IgD-negative memory B cell (primary cell): ENCODE measurements around the gene HOXA9. TPM values are rescaled to one million over a fixed set of nuclear protein-coding genes. Genes with fewer than 3 reads are reported as not detected.

Experiments used
- H3K27ac Mint-ChIP-seq, 3 donors: one replicate each; pipeline ENCODE4 v1.8.0; 2020 to 2022; ENCODE audit warnings: mild to moderate bottlenecking in 3 of 3, mixed read lengths in 3 of 3, moderate library complexity in 1 of 3
- H3K27me3 Mint-ChIP-seq: one replicate; pipeline ENCODE4 v1.8.0; 2021; ENCODE audit warnings: mixed read lengths
- H3K36me3 Mint-ChIP-seq: one replicate; pipeline ENCODE4 v1.8.0; 2020; ENCODE audit warnings: mild to moderate bottlenecking, mixed read lengths
- H3K4me1 Mint-ChIP-seq, 3 donors: one replicate each; pipeline ENCODE4 v1.8.0; 2020 to 2022; ENCODE audit warnings: mixed read lengths in 3 of 3, mild to moderate bottlenecking in 1 of 3
- H3K4me3 Mint-ChIP-seq, 4 donors: one replicate each; pipeline ENCODE4 v1.8.0; 2020 to 2022; ENCODE audit warnings: mild to moderate bottlenecking in 4 of 4, mixed read lengths in 4 of 4, moderate library complexity in 3 of 4
- H3K9me3 Mint-ChIP-seq, 3 donors: one replicate each; pipeline ENCODE4 v1.8.0; 2020 to 2021; ENCODE audit warnings: mixed read lengths in 3 of 3, mild to moderate bottlenecking in 1 of 3
- polyA plus RNA-seq: library from polyadenylated mRNA; unstranded; fragments of 300-500 nt; fragmentation: Illumina TruSeq; gene quantifications from one replicate; pipeline ENCODE4 v1.2.3, GENCODE V29; 2021

The HOXA9 gene
- polyA plus RNA-seq, 1 donor from 2014 or later = 0.20 TPM

GRCh38 chr7:27171325-27171636 lies 5.9 kb upstream of the HOXA9 start:
- H3K9me3 Mint-ChIP-seq = peaks cover 0 to 10% (median 0%) of the 10 kb centered on the region in 3 donors
- H3K27me3 Mint-ChIP-seq = peaks cover 51% of the 10 kb centered on the region

GRCh38 chr7:27170426-27171324 lies 5.3 kb upstream of the HOXA9 start:
- Mint-ChIP-seq H3K9me3 (peaks cover 0 to 13% (median 0%) of the 10 kb centered on the region in 3 donors), H3K27ac (peak overlapping the region; percentile 63 to 98 (median 80)), H3K36me3 (peaks cover 2% of the 10 kb centered on the region), H3K4me3 (peak overlapping the region in 3 of 4 donors; percentile 17 to 62 (median 60)), H3K27me3 (peaks cover 48% of the 10 kb centered on the region), H3K4me1 (peaks cover 7 to 12% (median 10%) of the 10 kb centered on the region in 3 donors)

More at GRCh38 chr7:27171325-27171636, 5.9 kb upstream of the HOXA9 start:
- peak overlapping the region; percentile 27 to 98 (median 92) for H3K27ac Mint-ChIP-seq
- peak overlapping the region in 2 of 4 donors; percentile 60 to 91 for H3K4me3 Mint-ChIP-seq
- peaks cover 7 to 12% (median 10%) of the 10 kb centered on the region in 3 donors for H3K4me1 Mint-ChIP-seq
- peaks cover 2% of the 10 kb centered on the region for H3K36me3 Mint-ChIP-seq

GRCh38 chr7:27169658-27170425 lies 4.5 kb upstream of the HOXA9 start:
- H3K4me1 Mint-ChIP-seq = peaks cover 7 to 12% (median 9%) of the 10 kb centered on the region in 3 donors
- peak overlapping the region; percentile 63 to 98 (median 95) for H3K27ac Mint-ChIP-seq
- H3K4me3 Mint-ChIP-seq = peak overlapping the region in 3 of 4 donors; percentile 45 to 62 (median 60)
- peaks cover 0 to 13% (median 0%) of the 10 kb centered on the region in 3 donors for H3K9me3 Mint-ChIP-seq
- peaks cover 44% of the 10 kb centered on the region for H3K27me3 Mint-ChIP-seq
- peaks cover 2% of the 10 kb centered on the region for H3K36me3 Mint-ChIP-seq

- Mint-ChIP-seq H3K9me3 (peaks cover 0 to 13% (median 0%) of the 10 kb centered on the region in 3 donors), H3K27ac (peak overlapping the region; percentile 85 to 98 (median 95)), H3K27me3 (peaks cover 48% of the 10 kb centered on the region), H3K36me3 (peaks cover 3% of the 10 kb centered on the region), H3K4me3 (peak overlapping the region; percentile 38 to 90 (median 76)), H3K4me1 (peaks cover 7 to 12% (median 9%) of the 10 kb centered on the region in 3 donors)
Measured at GRCh38 chr7:27168265-27168947, 3.1 kb upstream of the HOXA9 start.

GRCh38 chr7:27167916-27168264 lies 2.6 kb upstream of the HOXA9 start:
- Mint-ChIP-seq H3K9me3 (peaks cover 0 to 13% (median 0%) of the 10 kb centered on the region in 3 donors), H3K36me3 (peaks cover 3% of the 10 kb centered on the region), H3K4me1 (peaks cover 7 to 13% (median 9%) of the 10 kb centered on the region in 3 donors), H3K27ac (peak overlapping the region; percentile 85 to 98 (median 93)), H3K4me3 (peak overlapping the region in 2 of 4 donors; percentile 39 to 86), H3K27me3 (peaks cover 50% of the 10 kb centered on the region)

GRCh38 chr7:27166531-27167505 lies 1.5 kb upstream of the HOXA9 start:
- peaks cover 2 to 13% (median 5%) of the 10 kb centered on the region in 3 donors for H3K4me1 Mint-ChIP-seq
- H3K9me3 Mint-ChIP-seq = peaks cover 0 to 10% (median 0%) of the 10 kb centered on the region in 3 donors
- peaks cover 47% of the 10 kb centered on the region for H3K27me3 Mint-ChIP-seq
- peak overlapping the region; percentile 85 to 98 (median 93) for H3K27ac Mint-ChIP-seq
- H3K4me3 Mint-ChIP-seq = peak overlapping the region in 2 of 4 donors; percentile 79 to 86
- H3K36me3 Mint-ChIP-seq = peaks cover 3% of the 10 kb centered on the region

- Mint-ChIP-seq H3K9me3 (peaks cover 0 to 10% (median 0%) of the 10 kb centered on the region in 3 donors), H3K27ac (peak overlapping the region; percentile 85 to 98 (median 98)), H3K4me1 (peaks cover 1 to 11% (median 3%) of the 10 kb centered on the region in 3 donors), H3K27me3 (peaks cover 44% of the 10 kb centered on the region), H3K36me3 (peaks cover 1% of the 10 kb centered on the region), H3K4me3 (peak overlapping the region in 3 of 4 donors; percentile 66 to 82 (median 70))
Measured at GRCh38 chr7:27165996-27166530, 726 bp upstream of the HOXA9 start.

- Mint-ChIP-seq H3K4me3 (peak overlapping the region in 3 of 4 donors; percentile 51 to 75 (median 71)), H3K36me3 (peaks cover 1% of the 10 kb centered on the region), H3K9me3 (peaks cover 0 to 10% (median 0%) of the 10 kb centered on the region in 3 donors), H3K27ac (peak overlapping the region; percentile 40 to 98 (median 60)), H3K27me3 (peaks cover 50% of the 10 kb centered on the region), H3K4me1 (peaks cover 3 to 21% (median 6%) of the 10 kb centered on the region in 3 donors)
Measured at GRCh38 chr7:27164367-27165088, 809 bp downstream of the HOXA9 start.

GRCh38 chr7:27164045-27164366 lies 1.3 kb downstream of the HOXA9 start:
- Mint-ChIP-seq H3K27ac (peak overlapping the region; percentile 40 to 98 (median 60)), H3K9me3 (peaks cover 0 to 10% (median 0%) of the 10 kb centered on the region in 3 donors), H3K27me3 (peaks cover 52% of the 10 kb centered on the region), H3K4me3 (peak overlapping the region in 2 of 4 donors; percentile 19 to 71), H3K36me3 (peaks cover 1% of the 10 kb centered on the region), H3K4me1 (peaks cover 3 to 23% (median 6%) of the 10 kb centered on the region in 3 donors)

GRCh38 chr7:27163288-27164044 lies 1.9 kb downstream of the HOXA9 start:
- peak overlapping the region; percentile 40 to 98 (median 60) for H3K27ac Mint-ChIP-seq
- peak overlapping the region in 1 of 4 donors; percentile 71 for H3K4me3 Mint-ChIP-seq
- H3K4me1 Mint-ChIP-seq = peaks cover 0 to 27% (median 8%) of the 10 kb centered on the region in 3 donors
- peaks cover 1% of the 10 kb centered on the region for H3K36me3 Mint-ChIP-seq
- peaks cover 0 to 7% (median 0%) of the 10 kb centered on the region in 3 donors for H3K9me3 Mint-ChIP-seq
- peaks cover 51% of the 10 kb centered on the region for H3K27me3 Mint-ChIP-seq

- Mint-ChIP-seq H3K4me3 (peak overlapping the region in 1 of 4 donors; percentile 71), H3K36me3 (peaks cover 1% of the 10 kb centered on the region), H3K9me3 (peaks cover 0 to 11% (median 0%) of the 10 kb centered on the region in 3 donors), H3K27me3 (peaks cover 52% of the 10 kb centered on the region), H3K27ac (peak overlapping the region; percentile 40 to 98 (median 54)), H3K4me1 (peaks cover 2 to 35% (median 10%) of the 10 kb centered on the region in 3 donors)
Measured at GRCh38 chr7:27162561-27163287, 2.6 kb downstream of the HOXA9 start.
